Activated CD4-positive, alpha-beta T cell treated with anti-CD3 and anti-CD28 coated beads, Interleukin-2, amount 50 U/mL, for 1 hour (primary cell): Measurements from ENCODE around the gene OR6F1.
A peak's percentile ranks its signal among the peaks of the same experiment; 100 is the strongest.
"Not testable (repeated sequence)": the region's sequence is repeated elsewhere in the genome, so short reads cannot be mapped to it uniquely, and the experiment has no call there.

Experiments used
- DNase-seq: peaks from one replicate; pipeline ENCODE4 v3.0.0-alpha.2; 2020

Gene OR6F1

GRCh38 chr1:247716546-247716945 is at the start of gene OR6F1:
OR6F1 (minus strand) TSS chr1:247716646; CDS start chr1:247712755, 3,891 bp downstream.
- DNase-seq: no peak

DNA sequence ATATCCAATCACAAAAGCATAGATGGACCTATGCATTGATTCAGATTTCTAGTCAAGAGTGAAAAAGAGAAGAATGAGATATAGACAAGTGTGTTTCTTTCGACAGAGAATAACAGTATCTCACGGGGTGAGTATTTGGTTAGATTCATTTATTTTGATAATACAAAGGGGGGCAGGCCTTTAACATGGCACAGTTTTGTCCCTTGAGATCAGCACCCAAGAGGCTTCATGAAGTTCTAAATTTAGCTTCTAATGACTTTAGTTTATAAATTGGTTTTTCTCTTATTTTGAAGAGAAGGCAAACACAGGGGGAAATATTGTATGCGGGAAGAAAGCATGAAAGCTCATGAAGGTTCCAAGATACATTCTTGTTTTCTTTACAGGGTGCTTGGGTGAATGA is 44.0 kb upstream of the OR6F1 start, which contains the start of gene OR1C1:
Gene OR1C1, minus strand, starts transcription at position 101 of the 400 bp plus-strand sequence. CDS start 2,150 bp downstream, outside the sequence.
- no peak for DNase-seq

DNA sequence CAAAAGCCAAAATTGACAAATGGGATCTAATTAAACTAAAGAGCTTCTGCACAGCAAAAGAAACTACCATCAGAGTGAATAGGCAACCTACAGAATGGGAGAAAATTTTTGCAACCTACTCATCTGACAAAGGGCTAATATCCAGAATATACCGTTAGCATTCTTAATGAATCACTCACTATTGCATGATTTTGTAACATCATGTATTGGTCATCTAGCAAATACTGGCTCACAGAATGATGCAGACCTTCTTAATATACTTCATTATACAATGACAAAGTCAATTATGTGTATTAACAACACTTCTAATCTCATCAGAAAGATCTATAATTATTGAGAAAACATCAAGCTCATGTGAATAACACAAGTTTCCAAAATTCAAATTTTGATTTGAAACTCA is 37.9 kb upstream of the OR6F1 start:
- DNase-seq: not testable (repeated sequence)

GRCh38 chr1:247749870-247750269 is 33.4 kb upstream of the OR6F1 start:
- DNase-seq: no peak

- no peak for DNase-seq
These were observed 31.6 kb upstream of the OR6F1 start, which contains the start of gene OR14A2 for GRCh38 chr1:247748041-247748440. OR14A2 (minus strand) TSS chr1:247748141.

DNA sequence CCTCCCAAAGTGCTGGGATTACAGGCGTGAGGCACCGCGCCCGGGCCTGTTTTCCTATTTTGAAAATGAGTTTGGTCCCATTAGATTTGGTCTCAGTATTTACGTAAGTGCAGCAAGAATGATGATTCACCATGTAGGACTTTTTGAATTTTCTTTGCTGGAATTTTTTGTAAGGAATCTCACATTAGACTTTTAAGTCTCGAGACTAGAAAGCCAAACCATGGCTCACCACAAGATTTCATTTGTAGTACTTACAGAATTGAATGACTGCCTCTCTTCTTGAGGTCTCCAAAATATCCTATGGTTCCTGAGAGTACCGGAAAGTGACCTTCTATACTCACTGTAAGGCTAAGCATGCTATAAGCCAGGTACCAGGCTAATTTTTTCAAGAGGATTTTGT is 31.2 kb upstream of the OR6F1 start:
- DNase-seq: no peak

DNA sequence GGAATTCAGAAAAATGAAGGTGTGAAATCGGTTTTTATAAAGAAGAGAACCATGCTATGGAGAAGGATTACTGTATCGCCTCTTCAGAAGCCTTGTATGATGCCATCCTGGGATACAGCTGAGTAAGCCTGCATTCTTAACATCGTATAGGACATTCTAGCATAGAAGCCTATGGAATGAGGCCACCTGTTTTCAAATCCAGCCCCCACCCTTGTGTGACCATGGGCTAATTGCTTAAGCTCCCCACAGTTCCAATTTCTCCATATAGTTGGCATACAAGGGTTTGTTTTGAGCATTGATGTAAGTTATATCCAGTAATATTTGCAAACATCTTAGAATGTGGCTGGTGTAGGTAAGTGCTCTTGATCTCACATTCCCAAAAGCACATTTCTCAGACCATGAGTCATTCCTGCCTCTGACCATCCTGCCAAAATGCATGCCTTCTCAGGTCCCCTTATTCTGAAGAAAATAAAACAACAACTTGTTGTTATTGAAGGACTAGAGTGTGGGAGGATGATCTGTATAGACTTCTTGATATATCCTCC is 30.0 kb upstream of the OR6F1 start:
- DNase-seq: no peak

DNA sequence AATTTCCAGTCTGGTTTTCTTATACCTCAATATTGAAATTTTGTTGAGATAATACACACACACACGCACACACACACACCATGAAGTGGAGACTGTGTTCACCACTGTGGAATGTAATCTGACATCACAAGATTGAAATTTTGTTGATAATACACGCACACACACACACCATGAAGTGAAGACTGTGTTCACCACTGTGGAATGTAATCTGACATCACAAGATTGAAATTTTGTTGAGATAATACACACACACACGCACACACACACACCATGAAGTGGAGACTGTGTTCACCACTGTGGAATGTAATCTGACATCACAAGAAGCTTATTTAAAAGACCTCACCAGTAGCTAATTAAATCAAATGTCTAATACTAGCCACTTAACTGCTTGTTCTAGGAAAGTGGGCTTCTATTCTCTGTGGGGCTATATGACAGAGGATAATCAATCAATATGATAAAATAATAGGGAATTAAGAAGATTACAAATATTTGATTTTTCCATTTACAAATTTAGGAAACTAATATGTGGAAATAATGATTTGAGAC is 25.8 kb upstream of the OR6F1 start:
- DNase-seq: not testable (repeated sequence)

- no peak for DNase-seq
These were observed 25.3 kb upstream of the OR6F1 start for GRCh38 chr1:247741756-247742155.

DNA sequence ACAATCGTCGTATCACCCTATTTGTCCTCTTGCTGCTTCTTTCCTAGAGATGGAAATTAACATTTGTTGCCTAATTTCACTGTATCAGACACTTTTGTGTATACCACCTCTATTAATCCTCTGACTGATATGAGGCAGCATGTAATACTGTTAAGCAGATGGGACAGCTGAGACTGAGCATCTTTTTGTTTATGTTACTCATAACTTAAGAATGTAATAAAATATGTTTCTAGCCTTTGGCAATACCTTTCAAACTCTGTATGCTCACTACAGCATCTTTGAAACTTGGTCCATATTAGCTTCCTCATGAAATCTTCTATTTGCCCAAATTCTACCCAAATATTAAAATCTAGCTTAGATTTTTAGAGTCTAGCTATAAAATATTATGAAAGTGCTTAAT is 24.3 kb upstream of the OR6F1 start:
- no peak for DNase-seq

GRCh38 chr1:247738315-247738714 is 21.9 kb upstream of the OR6F1 start, which contains the start of gene OR14K1:
OR14K1 (plus strand) TSS chr1:247738615; CDS start chr1:247738615, 0 bp downstream.
- DNase-seq: no peak

DNA sequence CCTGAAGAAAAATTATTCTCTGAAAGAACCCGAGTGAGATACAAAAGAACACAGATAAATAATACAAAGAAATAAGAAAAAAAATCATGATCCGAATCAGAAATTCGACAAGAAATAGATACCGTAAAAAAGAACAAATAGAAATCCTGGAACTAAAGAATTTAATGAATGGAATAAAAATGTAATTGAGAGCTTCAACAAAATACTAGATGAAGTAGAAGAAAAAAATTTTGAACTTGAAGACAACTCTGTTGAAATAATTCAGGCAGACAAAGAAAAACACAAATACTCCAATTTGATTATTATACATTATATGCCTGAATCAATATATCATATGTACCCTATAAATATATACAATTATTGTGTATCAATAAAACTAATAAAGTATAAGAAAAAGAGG is 4.8 kb upstream of the OR6F1 start:
- DNase-seq: no peak

GRCh38 chr1:247713753-247714152 is 2.7 kb downstream of the OR6F1 start:
- DNase-seq: no peak

DNA sequence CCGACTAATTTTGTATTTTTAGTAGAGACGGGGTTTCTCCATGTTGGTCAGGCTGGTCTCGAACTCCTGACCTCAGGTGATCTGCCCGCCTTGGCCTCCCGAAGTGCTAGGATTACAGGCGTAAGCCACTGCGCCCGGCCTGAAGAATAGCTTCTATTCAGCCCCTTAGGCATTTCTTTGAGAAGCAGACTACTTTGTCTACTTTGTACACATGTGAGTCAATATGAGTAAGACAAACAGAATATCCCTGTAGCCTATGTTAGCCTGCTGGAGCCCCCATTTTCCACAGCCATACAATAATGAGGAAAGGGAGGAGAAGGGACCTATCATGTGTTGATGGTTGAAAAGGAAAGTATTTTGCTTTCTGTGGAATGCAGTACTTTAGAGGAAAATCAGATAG is 5.8 kb downstream of the OR6F1 start:
- not testable (repeated sequence) for DNase-seq

DNA sequence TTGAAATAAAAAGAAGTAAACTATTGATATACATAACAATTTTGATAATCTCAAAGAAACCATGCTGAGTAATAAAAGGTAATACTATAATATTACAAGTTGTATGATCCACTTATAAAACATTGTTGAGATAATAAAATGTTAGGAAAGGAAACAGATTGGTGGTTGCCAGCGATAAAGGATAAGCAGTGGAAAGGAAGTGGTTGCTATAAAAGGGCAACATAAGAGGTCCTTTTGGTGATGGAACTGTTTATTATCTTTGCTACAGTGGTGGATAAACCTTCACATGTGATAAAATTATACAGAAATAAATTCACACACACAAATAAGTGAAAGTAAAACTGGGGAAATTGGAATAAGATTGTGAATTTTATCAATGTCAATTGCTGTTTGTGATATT is 15.1 kb downstream of the OR6F1 start:
- DNase-seq: no peak

DNA sequence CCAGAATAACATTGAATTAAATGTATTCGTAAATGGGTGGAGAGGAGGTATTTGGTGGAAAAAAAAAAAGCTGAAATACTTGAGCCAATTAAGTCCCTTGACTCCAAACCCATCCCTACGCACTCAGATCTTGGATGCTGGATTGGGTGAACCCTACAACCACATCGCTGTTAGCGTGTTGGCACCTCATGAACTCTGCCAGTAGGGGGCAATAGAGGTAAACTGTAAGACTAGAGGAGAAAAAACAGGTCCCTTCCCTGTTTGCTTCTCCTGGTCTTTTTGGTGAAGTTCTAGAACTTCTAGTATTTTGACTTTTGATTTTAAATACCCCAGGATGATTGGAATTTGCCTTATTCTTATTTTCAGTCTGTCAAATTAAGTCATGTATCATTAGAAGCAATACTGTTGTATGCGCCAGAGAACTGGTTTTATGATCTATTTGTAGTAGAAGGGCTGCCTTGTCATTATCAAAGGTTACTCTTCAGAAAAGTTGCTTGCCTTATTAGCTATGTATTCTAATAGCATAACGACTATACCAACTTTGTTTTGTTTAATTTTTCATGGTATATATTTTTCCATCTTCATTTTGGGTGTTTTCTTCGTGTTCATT is 35.1 kb downstream of the OR6F1 start:
- DNase-seq: peak; percentile 3

DNA sequence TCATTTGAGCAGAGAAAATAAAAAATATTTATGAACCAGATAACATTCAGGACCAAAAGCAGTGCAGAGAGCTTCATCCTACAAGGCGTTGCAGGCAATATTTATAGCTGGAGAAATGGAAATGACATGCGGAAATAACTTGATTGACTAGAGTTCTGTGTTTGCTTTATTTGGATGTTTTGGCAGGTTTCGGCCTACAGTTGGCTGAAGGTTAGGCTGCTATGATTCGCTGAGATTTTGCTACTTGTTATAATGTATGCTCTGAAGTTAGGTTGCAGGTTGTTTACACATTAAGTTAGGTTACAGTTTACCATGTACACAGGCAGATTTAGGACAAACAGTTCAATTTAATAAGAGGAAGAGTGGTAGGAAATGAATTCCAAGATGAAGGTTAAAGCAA is 36.3 kb downstream of the OR6F1 start:
- no peak for DNase-seq

DNA sequence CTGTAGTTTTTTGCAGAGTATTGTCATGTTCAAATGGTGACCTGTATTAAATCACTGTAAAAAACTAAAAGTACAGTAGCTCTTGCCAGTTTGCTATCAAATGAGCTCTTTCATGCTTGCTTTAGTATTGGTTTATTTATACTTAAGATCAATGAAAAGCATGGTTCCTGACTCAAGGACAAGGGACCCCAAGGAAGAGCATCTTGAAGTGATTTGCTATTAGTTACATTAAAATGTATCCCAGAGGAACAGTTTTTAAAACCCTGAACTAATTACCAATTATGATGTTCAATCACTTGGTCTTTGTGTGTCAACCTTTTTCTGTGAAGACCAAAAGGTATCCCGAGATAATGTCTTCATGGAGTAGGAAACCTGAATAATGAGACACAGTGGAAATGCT is 36.8 kb downstream of the OR6F1 start, which contains the start of gene OR13G1:
Gene OR13G1, minus strand, starts transcription at position 101 of the 400 bp plus-strand sequence. CDS start 6,698 bp downstream, outside the sequence.
- no peak for DNase-seq

- no peak for DNase-seq
These were observed 47.2 kb downstream of the OR6F1 start for GRCh38 chr1:247669225-247669624.
